T-helper 2 cell treated with Interferon-gamma antibody and Interleukin-4, amounts not matched to agents 5 μg/mL and 100 μg/mL, for 36 hours (primary cell): ENCODE data around the gene CYBC1.
"Not testable (repeated sequence)": the region's sequence is repeated elsewhere in the genome, so short reads cannot be mapped to it uniquely, and the experiment has no call there.

Source experiments
- DNase-seq: peaks from one replicate; pipeline ENCODE4 v3.0.0; 2021; ENCODE audit warnings: low spot score
- H3K27ac Mint-ChIP-seq: one replicate; pipeline ENCODE4 v1.8.0; 2021; ENCODE audit warnings: mild to moderate bottlenecking, mixed read lengths
- H3K27me3 Mint-ChIP-seq: one replicate; pipeline ENCODE4 v1.8.0; 2021; ENCODE audit warnings: low read depth, mixed read lengths
- H3K36me3 Mint-ChIP-seq: one replicate; pipeline ENCODE4 v1.8.0; 2021; ENCODE audit warnings: low read depth, mixed read lengths
- H3K4me1 Mint-ChIP-seq: one replicate; pipeline ENCODE4 v1.8.0; 2021; ENCODE audit warnings: low read depth, mixed read lengths
- H3K4me3 Mint-ChIP-seq: one replicate; pipeline ENCODE4 v1.8.0; 2022; ENCODE audit warnings: mild to moderate bottlenecking, moderate library complexity, mixed read lengths
- H3K9me3 Mint-ChIP-seq: one replicate; pipeline ENCODE4 v1.8.0; 2021; ENCODE audit warnings: mixed read lengths

Gene CYBC1

DNA sequence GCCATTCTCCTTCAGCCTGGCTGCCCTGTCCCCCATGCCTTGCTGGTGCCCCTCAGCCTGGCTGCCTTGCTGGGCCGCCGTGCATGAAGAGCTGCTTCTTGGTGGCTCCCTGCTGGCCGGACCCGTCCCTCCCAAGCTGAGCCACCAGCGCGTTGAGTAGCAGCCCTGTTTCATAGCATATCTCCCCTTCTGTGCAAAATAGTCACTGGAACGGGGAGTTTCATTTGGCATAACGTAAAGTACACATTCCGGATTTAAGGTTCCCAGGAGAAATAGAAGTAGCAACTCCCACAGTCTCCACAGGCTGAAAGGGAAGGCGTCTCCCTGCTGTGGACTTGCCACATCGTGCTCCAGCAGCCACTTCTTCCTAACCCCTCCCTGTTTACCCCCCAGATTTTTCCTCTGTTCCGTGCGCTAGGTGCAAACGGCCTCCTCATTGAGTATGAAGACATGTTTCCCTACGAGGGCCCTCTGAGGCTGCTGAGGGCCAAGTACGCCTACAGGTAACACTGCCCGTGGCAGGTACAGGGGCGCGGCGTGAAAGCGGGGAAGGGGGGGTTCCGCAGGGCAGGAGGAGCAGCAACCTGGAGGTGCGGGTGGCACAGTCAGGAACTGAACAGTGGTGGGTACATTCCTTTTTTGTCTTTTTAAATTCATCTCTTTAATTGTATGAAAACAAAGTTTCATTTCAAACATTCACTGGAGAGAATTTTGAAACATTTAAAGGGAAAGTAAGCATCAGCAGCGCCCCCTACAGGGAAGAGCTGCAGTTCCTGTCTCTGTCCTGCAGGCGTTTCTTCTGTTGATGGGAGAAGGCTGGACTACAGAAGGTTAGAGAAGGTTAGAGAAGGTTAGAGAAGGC is 26.3 kb downstream of the CYBC1 start:
- peak; percentile 40 for DNase-seq
- Mint-ChIP-seq H3K27ac (peak overlapping the region; percentile 34), H3K27me3 (no peaks in the 10 kb centered on the region), H3K9me3 (no peaks in the 10 kb centered on the region), H3K4me3 (no peak overlapping the region), H3K36me3 (peaks cover 43% of the 10 kb centered on the region), H3K4me1 (peaks cover 16% of the 10 kb centered on the region)

DNA sequence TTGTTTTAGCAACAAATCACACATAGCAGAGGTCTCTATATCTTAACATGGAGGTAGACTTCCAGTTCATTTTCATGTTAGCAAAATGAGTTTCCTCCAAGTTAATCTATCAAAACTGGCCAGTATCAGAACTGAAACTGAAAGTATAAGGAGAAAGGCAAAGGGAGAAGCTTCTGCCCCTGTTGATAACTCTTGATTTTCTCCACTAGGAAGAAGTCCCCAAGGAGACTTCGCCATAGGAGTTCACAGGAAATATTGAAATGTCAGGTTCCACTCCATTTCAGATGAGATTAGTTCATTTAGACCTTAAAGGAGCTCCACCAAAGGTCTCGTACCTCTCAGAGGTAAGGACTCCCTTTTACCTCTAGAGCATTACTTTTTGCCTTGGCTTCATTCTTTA is 31.0 kb downstream of the CYBC1 start:
- Mint-ChIP-seq H3K4me3 (peak overlapping the region; percentile 80), H3K27ac (peak overlapping the region; percentile 87), H3K36me3 (peaks cover 32% of the 10 kb centered on the region), H3K9me3 (no peaks in the 10 kb centered on the region), H3K4me1 (peaks cover 20% of the 10 kb centered on the region), H3K27me3 (no peaks in the 10 kb centered on the region)
- DNase-seq, result no peak

DNA sequence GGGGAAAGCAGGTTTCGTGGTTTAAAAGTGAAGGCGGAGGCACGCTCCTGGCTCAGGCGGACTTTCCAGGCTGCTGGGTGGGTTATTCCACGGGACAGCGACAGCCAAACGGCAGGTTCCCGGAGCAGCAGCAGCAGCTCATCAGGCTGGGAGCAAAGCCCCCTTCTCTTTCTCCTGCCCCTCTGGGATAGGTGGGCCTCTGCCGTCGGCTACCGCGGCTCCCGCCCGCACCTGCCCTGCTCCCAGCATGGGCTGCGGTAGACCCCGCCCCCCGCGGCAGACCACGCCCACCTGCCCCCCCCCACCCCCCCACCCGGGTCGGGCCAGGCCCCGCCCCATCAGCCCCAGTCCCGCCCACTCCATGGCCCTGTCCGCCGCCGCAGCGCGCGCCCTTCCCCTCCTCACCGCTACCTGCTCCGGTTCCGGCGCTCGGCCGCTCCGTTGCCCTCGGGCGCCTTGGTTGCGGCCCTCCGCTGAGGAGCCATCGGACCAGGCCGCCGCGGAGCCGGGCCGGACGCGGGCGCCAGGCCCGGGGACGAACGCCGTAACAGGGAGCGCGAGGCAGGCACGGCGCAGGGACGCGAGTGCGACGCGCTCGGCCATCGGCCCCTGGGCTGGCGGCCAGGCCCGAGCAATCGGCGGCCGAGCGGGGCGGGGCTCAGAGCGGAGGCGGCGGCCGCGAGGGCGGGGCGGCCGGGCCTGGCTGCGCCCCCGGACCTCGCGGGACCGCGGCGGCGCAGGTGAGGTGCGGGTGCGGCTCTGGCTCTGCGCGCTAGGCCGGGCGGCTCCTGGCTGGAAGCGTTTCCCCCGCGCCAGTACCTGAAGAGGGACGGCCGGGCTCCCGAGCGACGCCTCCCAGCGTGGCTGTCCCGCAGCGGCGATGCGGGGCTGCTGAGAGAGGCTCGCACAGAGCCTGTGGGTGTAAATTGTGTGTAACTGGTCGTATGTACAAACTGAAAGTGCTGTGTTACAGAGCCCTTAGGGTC is 32.3 kb downstream of the CYBC1 start, which contains the start of the genes HEXD and OGFOD3:
Gene HEXD, plus strand, starts transcription at position 347 of the 986 bp plus-strand sequence. CDS start 1,453 bp downstream, outside the sequence.
Gene OGFOD3, minus strand, starts transcription at position 586 of the 986 bp plus-strand sequence. Its CDS starts 101 bp downstream, at position 485.
- Mint-ChIP-seq H3K27ac (peak within 1 kb of the TSS; percentile 87), H3K27me3 (no peaks in the 10 kb centered on the region), H3K4me3 (peak within 1 kb of the TSS; percentile 80), H3K36me3 (peaks cover 32% of the 10 kb centered on the region), H3K4me1 (peaks cover 22% of the 10 kb centered on the region), H3K9me3 (no peaks in the 10 kb centered on the region)
- DNase-seq, result peak; percentile 90

DNA sequence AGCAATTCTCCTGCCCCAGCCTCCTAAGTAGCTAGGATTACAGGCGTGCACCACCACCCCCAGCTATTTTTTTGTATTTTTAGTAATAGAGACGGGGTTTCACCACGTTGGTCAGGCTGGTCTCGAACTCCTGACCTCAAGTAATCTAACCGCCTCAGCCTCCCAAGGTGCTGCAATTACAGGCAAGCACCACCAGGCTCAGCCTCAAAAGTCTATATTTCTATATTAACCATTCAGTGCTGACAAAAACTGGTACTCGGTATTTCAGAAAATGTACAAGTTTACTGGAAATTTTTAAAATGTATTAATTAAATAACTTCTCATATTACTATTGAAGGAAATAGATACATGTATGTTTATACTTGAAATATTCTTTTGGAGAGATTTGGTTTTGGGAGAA is 33.8 kb downstream of the CYBC1 start:
- peaks cover 24% of the 10 kb centered on the region for H3K4me1 Mint-ChIP-seq
- H3K9me3 Mint-ChIP-seq, result no peaks in the 10 kb centered on the region
- no peak for DNase-seq
- no peak overlapping the region for H3K27ac Mint-ChIP-seq
- no peak overlapping the region for H3K4me3 Mint-ChIP-seq
- peaks cover 22% of the 10 kb centered on the region for H3K36me3 Mint-ChIP-seq
- no peaks in the 10 kb centered on the region for H3K27me3 Mint-ChIP-seq

DNA sequence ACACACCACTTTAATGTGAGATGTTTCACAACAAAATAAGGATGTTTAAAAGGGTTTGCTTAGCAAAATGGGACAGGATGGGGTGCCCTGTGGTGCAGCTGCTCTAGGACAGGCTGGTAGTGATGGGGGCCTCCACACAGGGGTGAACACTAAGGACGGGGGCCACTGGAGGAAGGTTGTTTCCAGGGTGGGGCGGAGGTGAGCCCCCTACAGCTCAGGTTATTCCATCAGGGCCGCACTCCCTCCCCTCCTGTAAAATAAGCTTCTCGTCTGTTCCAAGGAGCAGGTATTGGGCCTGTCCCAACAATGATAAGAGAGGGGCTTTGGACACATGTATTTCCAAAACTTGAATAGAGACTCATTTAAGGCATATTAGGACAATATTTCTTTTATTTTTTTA is 34.3 kb downstream of the CYBC1 start:
- H3K4me3 Mint-ChIP-seq, result no peak overlapping the region
- no peaks in the 10 kb centered on the region for H3K27me3 Mint-ChIP-seq
- H3K4me1 Mint-ChIP-seq, result peaks cover 24% of the 10 kb centered on the region
- peaks cover 17% of the 10 kb centered on the region for H3K36me3 Mint-ChIP-seq
- H3K27ac Mint-ChIP-seq, result no peak overlapping the region
- H3K9me3 Mint-ChIP-seq, result no peaks in the 10 kb centered on the region
- no peak for DNase-seq

DNA sequence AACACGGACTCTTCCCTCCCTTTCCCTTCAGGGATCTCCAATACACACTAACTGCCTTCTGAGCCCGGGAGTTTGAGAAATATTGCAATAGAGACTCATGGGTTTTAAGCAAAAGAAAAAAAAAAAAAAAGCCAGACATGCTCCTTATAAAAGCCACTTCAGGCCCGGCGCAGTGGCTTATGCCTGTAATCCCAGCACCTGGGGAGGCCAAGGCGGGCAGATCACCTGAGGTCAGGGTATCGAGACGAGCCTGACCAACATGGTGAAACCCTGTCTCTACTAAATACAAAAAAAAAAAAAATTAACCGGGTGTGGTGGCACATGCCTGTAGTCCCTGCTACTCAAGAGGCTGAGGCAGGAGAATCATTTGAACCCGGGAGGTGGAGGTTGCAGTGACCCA is 34.8 kb downstream of the CYBC1 start:
- no peaks in the 10 kb centered on the region for H3K27me3 Mint-ChIP-seq
- no peak for DNase-seq
- H3K4me1 Mint-ChIP-seq, result peaks cover 21% of the 10 kb centered on the region
- no peak overlapping the region for H3K27ac Mint-ChIP-seq
- peaks cover 13% of the 10 kb centered on the region for H3K36me3 Mint-ChIP-seq
- no peak overlapping the region for H3K4me3 Mint-ChIP-seq
- no peaks in the 10 kb centered on the region for H3K9me3 Mint-ChIP-seq

DNA sequence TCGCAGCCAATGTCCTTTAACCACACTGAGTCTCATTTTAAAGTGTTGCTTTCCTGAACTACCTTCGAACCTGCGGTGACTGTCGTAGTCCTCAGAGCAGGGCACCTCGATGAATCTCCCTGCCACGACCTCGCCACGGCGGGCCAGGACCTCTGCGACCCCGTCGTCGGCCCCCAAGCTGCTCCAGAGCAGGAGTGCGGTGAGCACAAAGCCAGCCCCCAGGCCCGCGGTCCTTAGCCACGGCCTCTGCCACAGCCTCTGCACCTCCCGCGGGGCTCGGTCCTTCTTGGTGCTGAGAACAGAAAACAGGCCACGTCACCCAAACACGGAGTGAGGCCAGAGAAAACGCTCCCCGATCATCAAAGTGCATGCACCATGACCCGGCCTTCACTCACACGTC is 35.2 kb downstream of the CYBC1 start:
- Mint-ChIP-seq H3K36me3 (peaks cover 11% of the 10 kb centered on the region), H3K9me3 (no peaks in the 10 kb centered on the region), H3K4me1 (peaks cover 20% of the 10 kb centered on the region), H3K27ac (no peak overlapping the region), H3K27me3 (no peaks in the 10 kb centered on the region), H3K4me3 (no peak overlapping the region)
- no peak for DNase-seq

DNA sequence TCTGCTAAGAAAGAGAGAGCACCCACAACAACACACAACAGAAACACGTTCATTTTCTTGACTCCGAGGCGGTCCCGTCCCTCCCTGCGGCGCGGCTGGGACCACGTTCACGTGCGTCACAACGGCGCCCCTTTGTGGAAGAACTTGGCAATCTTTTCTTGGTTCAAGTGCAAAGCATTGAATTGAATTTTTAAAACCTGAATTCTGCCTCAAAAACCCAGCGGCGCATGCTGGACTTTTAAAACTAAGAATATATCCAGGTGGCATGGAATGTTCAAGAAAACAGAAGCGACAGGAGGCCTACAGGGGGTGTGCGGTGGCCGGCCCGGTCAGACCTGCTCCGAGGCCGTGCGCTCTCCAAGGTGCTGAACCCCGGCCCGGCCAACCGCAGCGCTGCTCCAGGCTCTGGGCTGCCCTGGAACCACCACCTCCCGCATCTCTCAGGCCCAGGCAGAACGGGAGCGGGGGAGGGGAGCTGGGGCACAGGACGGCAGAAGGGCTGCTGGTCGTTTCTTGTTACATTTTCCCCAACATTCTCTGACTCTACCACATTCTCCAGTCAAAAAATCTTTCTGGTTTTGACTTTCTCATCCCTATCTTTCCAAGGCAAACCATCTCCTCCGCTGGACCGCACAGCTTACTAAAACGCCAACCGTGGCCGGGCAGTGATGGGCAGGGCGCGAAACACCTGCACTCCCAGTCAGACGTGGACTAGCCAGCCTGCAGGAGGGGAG is 35.8 kb downstream of the CYBC1 start:
- peak; percentile 62 for DNase-seq
- Mint-ChIP-seq H3K4me1 (peaks cover 14% of the 10 kb centered on the region), H3K27ac (no peak overlapping the region), H3K4me3 (peak overlapping the region; percentile 15), H3K9me3 (no peaks in the 10 kb centered on the region), H3K36me3 (peaks cover 5% of the 10 kb centered on the region), H3K27me3 (no peaks in the 10 kb centered on the region)

DNA sequence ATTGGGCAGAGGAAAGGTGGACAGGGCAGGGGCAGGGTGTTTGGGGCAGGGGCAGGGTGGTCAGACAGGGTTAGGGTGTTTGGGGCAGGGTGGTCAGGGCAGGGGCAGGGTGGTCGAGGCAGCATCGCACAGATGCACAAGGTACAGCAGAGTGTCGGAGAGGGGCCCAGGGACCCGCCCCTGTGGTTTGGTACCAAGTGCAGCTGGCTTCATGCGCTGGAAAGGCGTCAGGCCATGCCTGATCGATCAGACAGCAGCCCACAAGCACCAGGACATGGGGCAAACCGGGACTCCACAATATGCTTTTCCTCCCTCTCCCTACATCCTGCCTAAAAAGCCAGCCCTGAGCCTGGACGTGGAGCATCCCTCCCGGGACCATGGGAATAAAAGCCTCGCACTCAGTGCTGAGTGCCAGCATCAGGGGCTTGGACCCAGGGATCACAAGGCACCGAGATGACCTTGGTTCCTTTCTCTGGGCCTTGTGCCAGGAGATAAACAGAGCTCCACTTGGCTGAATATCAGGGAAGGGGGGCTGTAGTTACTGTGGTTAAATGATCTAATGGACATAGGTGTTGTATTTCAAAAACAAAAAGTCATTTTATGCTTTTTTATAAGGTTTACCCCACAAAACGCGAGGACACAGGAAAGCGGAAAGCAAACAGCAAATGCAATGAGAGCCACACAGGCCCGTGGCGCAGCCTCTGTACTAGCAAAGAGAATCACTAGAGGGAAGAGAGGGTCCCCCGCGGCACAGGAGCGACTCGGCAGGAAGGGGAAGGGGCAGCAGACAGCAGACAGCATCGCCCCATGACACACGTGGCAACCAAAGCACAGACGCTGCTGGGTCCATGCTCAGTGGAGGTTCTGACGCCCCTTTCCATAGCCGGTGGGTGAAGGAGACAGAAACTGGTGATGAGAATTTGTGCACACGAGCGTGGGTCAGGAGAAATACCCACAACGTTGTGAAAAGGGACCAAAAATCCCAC is 37.7 kb downstream of the CYBC1 start:
- H3K27me3 Mint-ChIP-seq, result no peaks in the 10 kb centered on the region
- no peak overlapping the region for H3K27ac Mint-ChIP-seq
- no peaks in the 10 kb centered on the region for H3K9me3 Mint-ChIP-seq
- peaks cover 4% of the 10 kb centered on the region for H3K36me3 Mint-ChIP-seq
- peaks cover 12% of the 10 kb centered on the region for H3K4me1 Mint-ChIP-seq
- no peak overlapping the region for H3K4me3 Mint-ChIP-seq
- no peak for DNase-seq

DNA sequence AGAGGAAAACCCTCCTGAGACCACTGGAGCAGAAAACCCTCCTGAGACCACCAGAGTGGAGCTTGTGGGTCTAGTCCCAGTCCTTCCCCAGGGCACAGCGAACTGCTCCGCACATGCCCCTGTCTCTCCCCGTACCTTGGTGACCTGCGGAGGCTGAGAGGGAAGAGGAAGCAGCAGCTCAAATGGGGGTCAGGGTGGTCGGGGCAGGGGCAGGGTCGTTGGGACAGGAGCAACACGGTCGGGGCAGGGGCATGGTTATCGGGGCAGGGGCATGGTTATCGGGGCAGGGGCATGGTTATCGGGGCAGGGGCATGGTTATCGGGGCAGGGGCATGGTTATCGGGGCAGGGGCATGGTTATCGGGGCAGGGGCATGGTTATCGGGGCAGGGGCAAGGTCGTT is 38.5 kb downstream of the CYBC1 start:
- H3K27ac Mint-ChIP-seq, H3K9me3 Mint-ChIP-seq, H3K4me3 Mint-ChIP-seq, DNase-seq, H3K27me3 Mint-ChIP-seq, H3K4me1 Mint-ChIP-seq, H3K36me3 Mint-ChIP-seq: not testable (repeated sequence)

DNA sequence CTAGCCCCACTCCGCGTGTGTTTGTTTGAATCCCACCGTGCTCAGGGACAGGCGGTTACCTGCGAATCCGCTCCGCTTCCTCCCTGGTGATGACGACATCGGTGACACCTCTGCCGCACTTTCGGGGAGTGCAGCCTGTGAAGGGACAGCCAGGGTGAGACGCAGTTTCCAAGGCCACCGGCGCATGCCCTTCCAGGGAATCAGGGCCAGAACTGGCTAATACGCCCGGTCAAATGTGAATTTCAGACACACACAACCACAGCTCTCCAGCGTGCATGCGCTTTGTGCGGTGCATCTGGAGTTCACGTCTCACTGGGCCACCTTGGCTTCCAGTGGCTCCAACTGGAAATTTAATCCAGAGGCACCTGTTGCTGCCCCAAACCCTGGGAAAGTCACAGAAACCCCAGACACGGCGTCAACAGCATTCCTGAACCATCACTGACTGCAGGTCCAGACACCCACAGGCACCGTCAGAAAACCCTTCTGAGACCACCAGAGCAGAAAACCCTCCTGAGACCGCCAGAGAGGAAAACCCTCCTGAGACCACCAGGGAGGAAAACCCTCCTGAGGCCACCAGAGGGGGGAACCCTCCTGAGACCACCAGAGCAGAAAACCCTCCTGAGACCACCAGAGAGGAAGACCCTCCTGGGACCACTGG is 39.0 kb downstream of the CYBC1 start:
- Mint-ChIP-seq H3K27ac (no peak overlapping the region), H3K4me1 (peaks cover 9% of the 10 kb centered on the region), H3K9me3 (no peaks in the 10 kb centered on the region), H3K36me3 (peaks cover 4% of the 10 kb centered on the region), H3K4me3 (no peak overlapping the region), H3K27me3 (no peaks in the 10 kb centered on the region)
- DNase-seq, result no peak

DNA sequence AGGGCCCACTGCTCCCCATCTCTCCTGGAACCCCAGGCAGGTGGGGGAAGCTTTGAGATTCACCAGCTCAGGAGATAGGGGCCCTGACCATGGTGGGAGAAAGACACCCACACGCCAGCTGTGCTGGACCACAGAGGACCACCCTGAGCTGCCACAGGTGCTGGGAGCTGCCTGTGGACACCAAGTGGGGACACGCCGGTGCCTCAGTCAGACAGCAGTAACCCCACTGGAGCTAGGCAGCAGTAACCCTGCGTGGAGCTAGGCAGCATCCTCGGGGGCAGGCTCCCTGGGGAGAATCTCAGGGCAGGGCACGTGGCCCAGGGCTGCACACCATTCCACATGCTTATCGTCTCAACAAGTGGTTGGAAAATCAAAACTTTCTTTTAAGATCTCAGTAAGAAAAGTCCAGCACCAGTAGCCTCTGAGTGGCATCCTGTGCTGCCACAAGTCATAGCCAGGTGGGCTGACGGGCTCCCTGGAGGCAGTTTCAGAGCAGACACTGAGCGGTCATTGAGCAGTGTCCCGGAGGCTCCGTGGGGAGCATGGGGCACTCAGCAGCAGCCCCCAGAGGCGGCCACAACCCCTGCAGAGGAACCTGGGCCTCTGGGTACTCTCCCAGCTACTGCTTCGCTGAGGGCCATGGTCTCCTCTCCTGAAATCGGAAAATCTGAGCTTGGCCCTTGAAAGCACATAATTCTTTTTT is 40.4 kb downstream of the CYBC1 start:
- H3K4me1 Mint-ChIP-seq, result peaks cover 8% of the 10 kb centered on the region
- H3K36me3 Mint-ChIP-seq, result peaks cover 6% of the 10 kb centered on the region
- DNase-seq, result no peak
- no peak overlapping the region for H3K27ac Mint-ChIP-seq
- H3K4me3 Mint-ChIP-seq, result no peak overlapping the region
- H3K9me3 Mint-ChIP-seq, result no peaks in the 10 kb centered on the region
- H3K27me3 Mint-ChIP-seq, result no peaks in the 10 kb centered on the region
